OCI-LY7 (cell line): ENCODE results near the gene RAD51B.

Experiments used
- CTCF ChIP-seq: fragments of 200-600 bp; sonication (generic); conservative IDR thresholded peaks from 2 replicates; pipeline ENCODE4 v1.5.1; 2014; ENCODE audit warnings: mild to moderate bottlenecking, antibody characterized with exemption, low read length, moderate library complexity, mixed read lengths
- EZH2phosphoT487 ChIP-seq: fragments of 200-600 bp; sonication (generic); IDR thresholded peaks from 2 replicates; pipeline ENCODE4 v1.6.1; 2018; ENCODE audit warnings: low read depth, borderline replicate concordance, mild to moderate bottlenecking, mixed run types, antibody characterized with exemption, low read length, moderate library complexity, mixed read lengths

- TF ChIP-seq CTCF (no peak), EZH2phosphoT487 (no peak)
Observed at GRCh38 chr14:68370057-68370360, 550.4 kb downstream of the RAD51B start.
